Neural progenitor cell (in vitro differentiated cells): ENCODE data around the gene TUBA8. TPM values are rescaled to one million over a fixed set of nuclear protein-coding genes. Genes with fewer than 3 reads are reported as not detected.
A peak's percentile ranks its signal among the peaks of the same experiment; 100 is the strongest.
"Not testable (repeated sequence)": the region's sequence is repeated elsewhere in the genome, so short reads cannot be mapped to it uniquely, and the experiment has no call there.

Experiments
- DNase-seq: peaks from one replicate; pipeline ENCODE4 v3.0.0-alpha.2; 2016; ENCODE audit warnings: low spot score
- H2AFZ ChIP-seq: fragments of 200-600 bp; sonication (generic); replicated peaks from 2 replicates; pipeline ENCODE4 v1.6.1; 2016; ENCODE audit warnings: antibody characterized with exemption
- H3F3A ChIP-seq: fragments of 200-600 bp; sonication (generic); 2 replicates; pipeline ENCODE4 v1.6.1; 2016; ENCODE audit warnings: antibody characterized with exemption, low read depth
- H3K27ac ChIP-seq: fragments of 200-600 bp; sonication (generic); 2 replicates; pipeline ENCODE4 v1.5.1; 2016; ENCODE audit warnings: mild to moderate bottlenecking
- H3K27me3 ChIP-seq: fragments of 200-600 bp; sonication (generic); 2 replicates; pipeline ENCODE4 v1.6.1; 2016; ENCODE audit warnings: mild to moderate bottlenecking, moderate library complexity
- H3K36me3 ChIP-seq: fragments of 200-600 bp; sonication (generic); 2 replicates; pipeline ENCODE4 v1.5.1; 2016
- H3K4me1 ChIP-seq: fragments of 200-600 bp; sonication (generic); 2 replicates; pipeline ENCODE4 v1.6.1; 2016; ENCODE audit warnings: mixed run types
- H3K4me2 ChIP-seq: fragments of 200-600 bp; sonication (generic); 2 replicates; pipeline ENCODE4 v1.6.1; 2016
- H3K4me3 ChIP-seq: fragments of 200-600 bp; sonication (generic); 2 replicates; pipeline ENCODE4 v1.5.1; 2016
- H3K79me2 ChIP-seq: fragments of 200-600 bp; sonication (generic); 2 replicates; pipeline ENCODE4 v1.6.1; 2016; ENCODE audit warnings: low read depth
- H3K9ac ChIP-seq: fragments of 200-600 bp; sonication (generic); 2 replicates; pipeline ENCODE4 v1.6.1; 2016
- H3K9me3 ChIP-seq: fragments of 200-600 bp; sonication (generic); 2 replicates; pipeline ENCODE4 v1.5.1; 2016; ENCODE audit warnings: low read depth
- H4K20me1 ChIP-seq: fragments of 200-600 bp; sonication (generic); 2 replicates; pipeline ENCODE4 v1.6.1; 2016; ENCODE audit warnings: low read depth
- H3K27ac Mint-ChIP-seq: 3 replicates; pipeline ENCODE4 v1.8.0; 2021; ENCODE audit warnings: mixed read lengths
- H3K27me3 Mint-ChIP-seq: 2 replicates; pipeline ENCODE4 v1.8.0; 2022; ENCODE audit warnings: low read depth, mild to moderate bottlenecking, inconsistent platforms, moderate library complexity, mixed read lengths; ENCODE audit not compliant: insufficient read depth
- H3K36me3 Mint-ChIP-seq: 3 replicates; pipeline ENCODE4 v1.8.0; 2021; ENCODE audit warnings: mixed read lengths
- H3K4me1 Mint-ChIP-seq: 3 replicates; pipeline ENCODE4 v1.8.0; 2021; ENCODE audit warnings: mixed read lengths
- H3K4me3 Mint-ChIP-seq: 3 replicates; pipeline ENCODE4 v1.8.0; 2021; ENCODE audit warnings: mild to moderate bottlenecking, moderate library complexity, mixed read lengths
- H3K9me3 Mint-ChIP-seq: 3 replicates; pipeline ENCODE4 v1.8.0; 2020; ENCODE audit warnings: mixed read lengths
- CTCF ChIP-seq: fragments of 200-600 bp; sonication (generic); IDR thresholded peaks from 2 replicates; pipeline ENCODE4 v1.5.1; 2017; ENCODE audit warnings: antibody characterized with exemption, mild to moderate bottlenecking
- EZH2 ChIP-seq: fragments of 200-600 bp; sonication (generic); IDR thresholded peaks from 2 replicates; pipeline ENCODE4 v1.6.1; 2017; ENCODE audit warnings: antibody characterized with exemption, mild to moderate bottlenecking, moderate library complexity
- EZH2phosphoT487 ChIP-seq: fragments of 200-600 bp; sonication (generic); IDR thresholded peaks from 2 replicates; pipeline ENCODE4 v1.6.1; 2017; ENCODE audit warnings: antibody characterized with exemption
- total RNA-seq: library from RNA; depleted of rRNA; stranded (reverse); fragments of >200 nt; gene quantifications from 2 replicates; pipeline ENCODE4 v1.2.3, GENCODE V29; 2015; ENCODE audit warnings: low replicate concordance

The TUBA8 gene
- total RNA-seq, 1 donor from 2014 or later, result 0.39 TPM

DNA sequence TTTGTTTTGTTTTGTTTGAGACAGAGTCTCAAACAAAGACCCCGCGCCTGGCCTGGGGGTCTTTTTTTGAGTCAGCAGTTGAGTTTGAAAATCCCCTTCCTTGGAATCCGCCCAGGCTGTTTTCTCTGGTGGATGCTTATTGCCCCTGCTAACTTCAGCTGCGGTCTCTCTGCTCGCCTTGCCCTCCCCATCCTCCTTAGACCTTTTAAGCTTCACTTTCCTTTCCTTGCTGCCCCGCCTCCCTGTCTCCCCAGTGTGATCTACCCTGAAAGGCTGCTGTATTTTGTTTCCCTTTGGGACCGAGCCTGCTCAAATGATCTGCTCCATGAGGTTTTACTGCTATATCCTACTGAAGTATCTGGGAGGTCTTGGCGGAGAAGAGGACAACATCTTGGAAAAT, 41.9 kb downstream of the TUBA8 start:
- Histone ChIP-seq H3K27me3 (peaks cover 44% of the 10 kb centered on the region), H3K9ac (no peak overlapping the region), H3F3A (peaks cover 15% of the 10 kb centered on the region), H3K4me3 (no peak overlapping the region), H3K4me2 (no peak overlapping the region), H3K9me3 (no peaks in the 10 kb centered on the region), H3K79me2 (no peaks in the 10 kb centered on the region), H3K4me1 (no peaks in the 10 kb centered on the region), H4K20me1 (no peaks in the 10 kb centered on the region), H2AFZ (peak overlapping the region; percentile 46), H3K36me3 (no peaks in the 10 kb centered on the region), H3K27ac (no peak overlapping the region)
- Mint-ChIP-seq H3K36me3 (peaks cover 1% of the 10 kb centered on the region), H3K27me3 (peaks cover 2% of the 10 kb centered on the region), H3K27ac (no peak overlapping the region), H3K4me1 (peaks cover 4% of the 10 kb centered on the region), H3K4me3 (no peak overlapping the region), H3K9me3 (peaks cover 5% of the 10 kb centered on the region)
- DNase-seq, result no peak
- no peak for TF ChIP-seq EZH2
- no peak for TF ChIP-seq EZH2phosphoT487
- TF ChIP-seq CTCF, result no peak

DNA sequence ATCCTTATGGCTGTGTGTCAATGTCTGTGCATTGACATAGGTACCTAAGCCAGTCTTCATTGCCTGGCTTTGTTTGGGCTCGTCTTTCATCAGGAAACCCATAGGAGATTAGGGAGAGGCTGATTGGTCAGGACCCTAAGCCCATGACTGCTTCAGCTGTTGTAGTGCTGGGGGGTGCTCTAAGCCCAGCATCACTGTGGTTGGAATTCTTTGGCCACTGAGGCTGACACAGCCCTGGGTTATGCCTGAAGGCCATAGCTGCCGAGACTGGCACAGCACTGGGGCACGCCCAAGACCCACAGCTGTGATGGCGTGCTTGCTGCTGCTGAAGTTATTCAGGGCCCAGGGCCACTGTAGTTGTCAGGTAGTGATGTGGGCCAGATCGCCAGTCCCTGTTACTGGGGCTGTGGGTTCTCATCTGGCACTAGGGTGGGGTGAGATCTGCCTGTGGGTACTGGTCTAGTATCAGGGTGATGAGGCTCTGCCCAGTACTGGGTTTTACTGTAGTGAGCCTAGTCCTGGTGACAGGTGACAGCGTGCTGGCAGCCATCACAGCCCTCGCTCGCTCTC, 44.3 kb downstream of the TUBA8 start:
- Histone ChIP-seq H3K36me3 (no peaks in the 10 kb centered on the region), H3K4me3 (no peak overlapping the region), H3K4me1 (no peaks in the 10 kb centered on the region), H3K79me2 (no peaks in the 10 kb centered on the region), H4K20me1 (no peaks in the 10 kb centered on the region), H3K27me3 (peaks cover 37% of the 10 kb centered on the region), H3K9ac (no peak overlapping the region), H3F3A (peaks cover 14% of the 10 kb centered on the region), H2AFZ (no peak overlapping the region), H3K27ac (no peak overlapping the region), H3K4me2 (no peak overlapping the region), H3K9me3 (no peaks in the 10 kb centered on the region)
- Mint-ChIP-seq H3K27me3 (peaks cover 2% of the 10 kb centered on the region), H3K27ac (no peak overlapping the region), H3K4me3 (no peak overlapping the region), H3K36me3 (peaks cover 1% of the 10 kb centered on the region), H3K4me1 (peaks cover 7% of the 10 kb centered on the region), H3K9me3 (peaks cover 3% of the 10 kb centered on the region)
- TF ChIP-seq EZH2phosphoT487, result no peak
- no peak for TF ChIP-seq EZH2
- no peak for TF ChIP-seq CTCF
- no peak for DNase-seq

GRCh38 chr22:18155546-18155945, 44.9 kb downstream of the TUBA8 start:
- H3K4me1 ChIP-seq, H3K4me3 ChIP-seq, H3K4me3 Mint-ChIP-seq, H3K36me3 Mint-ChIP-seq, H3K36me3 ChIP-seq, H3K9ac ChIP-seq, H3K27ac ChIP-seq, H4K20me1 ChIP-seq, H3K9me3 Mint-ChIP-seq, H3K9me3 ChIP-seq, H2AFZ ChIP-seq, H3K4me2 ChIP-seq, H3K27ac Mint-ChIP-seq, H3F3A ChIP-seq, H3K4me1 Mint-ChIP-seq, DNase-seq, H3K79me2 ChIP-seq, H3K27me3 Mint-ChIP-seq: not testable (repeated sequence)
- H3K27me3 ChIP-seq, result peaks cover 31% of the 10 kb centered on the region

GRCh38 chr22:18156878-18157713, 46.5 kb downstream of the TUBA8 start:
- no peaks in the 10 kb centered on the region for H4K20me1 ChIP-seq
- DNase-seq, result peak; percentile 86
- Mint-ChIP-seq H3K4me1 (peaks cover 7% of the 10 kb centered on the region), H3K27me3 (no peaks in the 10 kb centered on the region), H3K36me3 (no peaks in the 10 kb centered on the region), H3K4me3 (no peak overlapping the region), H3K27ac (peak overlapping the region; percentile 46), H3K9me3 (no peaks in the 10 kb centered on the region)
- no peaks in the 10 kb centered on the region for H3K4me1 ChIP-seq
- H3K9ac ChIP-seq, result no peak overlapping the region
- H3K27ac ChIP-seq, result no peak overlapping the region
- H3K79me2 ChIP-seq, result no peaks in the 10 kb centered on the region
- H3F3A ChIP-seq, result no peaks in the 10 kb centered on the region
- no peaks in the 10 kb centered on the region for H3K36me3 ChIP-seq
- H3K9me3 ChIP-seq, result no peaks in the 10 kb centered on the region
- H2AFZ ChIP-seq, result no peak overlapping the region
- TF ChIP-seq EZH2 (no peak), CTCF (peak; percentile 80)
- peaks cover 18% of the 10 kb centered on the region for H3K27me3 ChIP-seq
- H3K4me3 ChIP-seq, result no peak overlapping the region
- no peak overlapping the region for H3K4me2 ChIP-seq
